HepG2 (cell line): ENCODE data around the gene CTDP1. TPM values are rescaled to one million over a fixed set of nuclear protein-coding genes. Genes with fewer than 3 reads are reported as not detected.

Source experiments
- ARNTL ChIP-seq: sonication (generic); formaldehyde crosslinking; IDR thresholded peaks from 2 replicates; pipeline ENCODE4 v1.4.0; 2020; ENCODE audit warnings: mild to moderate bottlenecking, missing genetic modification reagents
- CREM ChIP-seq, 2 experiments: sonication (generic) in 1 of 2; formaldehyde crosslinking in 1 of 2; IDR thresholded peaks; 2 replicates each; pipeline versions ENCODE4 v1.4.0 to v1.6.1; 2016 to 2020; ENCODE audit warnings: antibody characterized with exemption in 1 of 2, mild to moderate bottlenecking in 1 of 2, missing genetic modification reagents in 1 of 2
- EP300 ChIP-seq, 3 experiments: sonication (generic) in 1 of 3; formaldehyde crosslinking in 1 of 3; IDR thresholded peaks; 2 replicates each; pipeline versions ENCODE4 v1.5.1 to v1.6.1; 2011 to 2020; ENCODE audit warnings: low read depth in 2 of 3, low read length in 2 of 3, borderline replicate concordance in 1 of 3, improper control_type of control experiment in 1 of 3, mild to moderate bottlenecking in 1 of 3, missing genetic modification reagents in 1 of 3, moderate library complexity in 1 of 3
- HHEX ChIP-seq: IDR thresholded peaks from 2 replicates; pipeline ENCODE4 v1.6.1; 2016; ENCODE audit warnings: control low read depth
- HIVEP1 ChIP-seq: sonication (generic); formaldehyde crosslinking; IDR thresholded peaks from 2 replicates; pipeline ENCODE4 v1.4.0; 2020; ENCODE audit warnings: mild to moderate bottlenecking, missing genetic modification reagents
- KDM1A ChIP-seq: IDR thresholded peaks from 2 replicates; pipeline ENCODE4 v1.6.1; 2016; ENCODE audit warnings: missing compliant biosample characterization
- MAF1 ChIP-seq: sonication (generic); formaldehyde crosslinking; IDR thresholded peaks from 2 replicates; pipeline ENCODE4 v1.5.0; 2020; ENCODE audit warnings: missing genetic modification reagents, borderline replicate concordance
- NR2F1 ChIP-seq, 2 experiments: fragments of 450-650 bp in 1 of 2; formaldehyde crosslinking in 1 of 2; IDR thresholded peaks; 2 replicates each; pipeline versions ENCODE4 v1.5.0 to v1.6.1; 2016 to 2020; ENCODE audit warnings: mild to moderate bottlenecking in 1 of 2, missing compliant biosample characterization in 1 of 2, missing genetic modification reagents in 1 of 2, moderate library complexity in 1 of 2
- SRSF9 ChIP-seq: fragments of 200-400 bp; formaldehyde crosslinking; IDR thresholded peaks from 2 replicates; pipeline ENCODE4 v1.6.1; 2018; ENCODE audit warnings: borderline replicate concordance, mild to moderate bottlenecking, low read depth, low read length; ENCODE audit not compliant: insufficient read depth, poor library complexity, severe bottlenecking
- TSC22D2 ChIP-seq: sonication (generic); formaldehyde crosslinking; IDR thresholded peaks from 2 replicates; pipeline ENCODE4 v1.5.1; 2020; ENCODE audit warnings: missing genetic modification reagents, mild to moderate bottlenecking, borderline replicate concordance
- ZNF343 ChIP-seq: sonication (generic); formaldehyde crosslinking; IDR thresholded peaks from 2 replicates; pipeline ENCODE4 v1.4.0; 2020; ENCODE audit warnings: mild to moderate bottlenecking, missing genetic modification reagents
- ZNF790 ChIP-seq: sonication (generic); formaldehyde crosslinking; IDR thresholded peaks from 2 replicates; pipeline ENCODE4 v1.8.0; 2022; ENCODE audit warnings: missing genetic modification reagents, mild to moderate bottlenecking, borderline replicate concordance
- polyA plus RNA-seq, 8 experiments: library from polyadenylated mRNA; depleted of rRNA in 3 of 8; stranded (reverse) in 7 of 8; unstranded in 1 of 8; fragments of >200 nt; fragmentation: Illumina TruSeq in 4 of 8; extraction: Trizol in 4 of 8; gene quantifications; 2 replicates each; pipeline versions ENCODE4 v1.2.1 to v1.2.3, GENCODE V29; 2011 to 2016; ENCODE audit warnings: low read depth in 4 of 8, missing spikeins in 1 of 8, mixed read lengths in 1 of 8; ENCODE audit not compliant: insufficient read depth in 1 of 8
- total RNA-seq, 5 experiments: library from RNA; depleted of rRNA; stranded (reverse); fragments of >200 nt; fragmentation: Illumina TruSeq; extraction: Trizol; gene quantifications; 2 replicates each; pipeline ENCODE4 v1.2.3, GENCODE V29; 2016; ENCODE audit warnings: low read depth in 1 of 5
- TF ChIP-seq, protein P1 (sequence below): sonication (generic); formaldehyde crosslinking; conservative IDR thresholded peaks from 2 replicates; pipeline ENCODE4 v1.4.0; 2020; ENCODE audit warnings: missing genetic modification reagents
- TF ChIP-seq, protein P2 (sequence below): sonication (generic); formaldehyde crosslinking; IDR thresholded peaks from 2 replicates; pipeline ENCODE4 v1.4.0; 2020; ENCODE audit warnings: missing genetic modification reagents
- TF ChIP-seq, protein P3 (sequence below), 2 experiments: sonication (generic) in 1 of 2; formaldehyde crosslinking in 1 of 2; IDR thresholded peaks; 2 replicates each; pipeline versions ENCODE4 v1.5.1 to v1.6.1; 2011 to 2020; ENCODE audit warnings: borderline replicate concordance in 1 of 2, low read depth in 1 of 2, low read length in 1 of 2, mild to moderate bottlenecking in 1 of 2, missing genetic modification reagents in 1 of 2, moderate library complexity in 1 of 2

The CTDP1 gene
- total and polyA plus RNA-seq, 2 of the 13 experiments (the other 11 are each of a cell fraction or from before 2014, with no cell fraction given), result 6.9 to 11.0 TPM

DNA sequence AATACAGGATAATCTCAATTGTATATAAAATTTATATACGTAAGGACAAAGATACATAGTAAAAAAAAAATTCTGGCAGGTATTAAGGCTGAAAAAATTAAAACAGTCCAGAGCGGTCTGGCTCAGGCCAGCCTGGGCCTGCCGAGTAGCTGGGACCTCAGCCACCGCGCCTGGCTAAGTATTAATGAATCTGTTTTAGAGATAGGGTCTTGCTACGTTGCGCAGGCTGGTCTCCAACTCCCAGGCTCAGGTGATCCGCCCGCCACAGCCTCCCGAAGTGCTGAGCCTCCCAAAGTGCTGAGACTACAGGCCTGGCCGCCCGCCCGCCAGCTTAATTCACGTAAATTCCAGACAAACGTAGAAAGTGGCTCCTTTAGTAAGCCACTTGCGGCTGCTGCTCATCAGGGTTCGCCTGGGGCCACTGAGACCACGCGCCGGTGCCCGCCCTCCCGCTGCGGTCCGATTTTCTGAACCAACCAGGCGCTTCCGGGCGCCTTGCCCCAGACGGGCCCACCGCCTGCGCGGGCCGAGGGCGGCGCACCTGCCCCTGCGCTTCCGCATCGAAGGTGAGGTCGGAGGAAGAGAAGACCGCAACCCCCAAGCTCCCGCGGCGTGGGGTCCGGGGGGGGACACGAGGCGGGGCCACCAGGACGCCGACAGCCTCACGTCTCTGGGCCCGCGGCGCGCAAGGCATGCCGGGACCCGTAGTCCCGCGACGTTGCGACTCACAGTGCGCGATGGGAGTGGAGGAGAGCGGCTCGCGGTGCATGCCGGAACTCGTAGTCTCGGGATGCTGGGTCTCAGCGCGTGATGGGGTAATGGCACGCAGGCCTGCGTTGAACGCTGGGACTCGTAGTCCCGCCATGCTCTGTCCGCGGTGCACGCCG lies 695 bp upstream of the CTDP1 start (continued):
- TF ChIP-seq ZNF343 (CRISPR knock-in tag) (peak; percentile 91; the same call in 1 of the 2 replicates), KDM1A (CRISPR knock-in tag) (no peak), HHEX (CRISPR knock-in tag) (no peak), HIVEP1 (CRISPR knock-in tag) (peak; percentile 95), SRSF9 (no peak), ZNF790 (CRISPR knock-in tag) (peak; percentile 70; the same call in 1 of the 2 replicates), CREM (IDR thresholded peaks at IDR 0.05) (peak; percentile 99; the same call in 1 of the 2 replicates), CREM (CRISPR knock-in tag; IDR thresholded peaks at IDR 0.05) (no peak), ARNTL (CRISPR knock-in tag) (peak; percentile 44; the same call in 1 of the 2 replicates), NR2F1 (CRISPR knock-in tag; IDR thresholded peaks at IDR 0.05) (no peak), EP300 (IDR thresholded peaks at IDR 0.05; ENCODE audit: low read depth in 2 of 2, low read length in 2 of 2) (no peak; a peak in 1 of 4 replicates), EP300 (CRISPR knock-in tag; IDR thresholded peaks at IDR 0.05; ENCODE audit: borderline replicate concordance) (peak; percentile 59), TSC22D2 (CRISPR knock-in tag) (peak; percentile 55; the same call in 1 of the 2 replicates), MAF1 (CRISPR knock-in tag) (peak; percentile 24; the same call in 1 of the 2 replicates)
- TF ChIP-seq, protein P1, sequence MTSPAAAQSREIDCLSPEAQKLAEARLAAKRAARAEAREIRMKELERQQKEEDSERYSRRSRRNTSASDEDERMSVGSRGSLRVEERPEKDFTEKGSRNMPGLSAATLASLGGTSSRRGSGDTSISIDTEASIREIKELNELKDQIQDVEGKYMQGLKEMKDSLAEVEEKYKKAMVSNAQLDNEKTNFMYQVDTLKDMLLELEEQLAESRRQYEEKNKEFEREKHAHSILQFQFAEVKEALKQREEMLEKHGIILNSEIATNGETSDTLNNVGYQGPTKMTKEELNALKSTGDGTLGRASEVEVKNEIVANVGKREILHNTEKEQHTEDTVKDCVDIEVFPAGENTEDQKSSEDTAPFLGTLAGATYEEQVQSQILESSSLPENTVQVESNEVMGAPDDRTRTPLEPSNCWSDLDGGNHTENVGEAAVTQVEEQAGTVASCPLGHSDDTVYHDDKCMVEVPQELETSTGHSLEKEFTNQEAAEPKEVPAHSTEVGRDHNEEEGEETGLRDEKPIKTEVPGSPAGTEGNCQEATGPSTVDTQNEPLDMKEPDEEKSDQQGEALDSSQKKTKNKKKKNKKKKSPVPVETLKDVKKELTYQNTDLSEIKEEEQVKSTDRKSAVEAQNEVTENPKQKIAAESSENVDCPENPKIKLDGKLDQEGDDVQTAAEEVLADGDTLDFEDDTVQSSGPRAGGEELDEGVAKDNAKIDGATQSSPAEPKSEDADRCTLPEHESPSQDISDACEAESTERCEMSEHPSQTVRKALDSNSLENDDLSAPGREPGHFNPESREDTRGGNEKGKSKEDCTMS, result no peak
- TF ChIP-seq, protein P2, sequence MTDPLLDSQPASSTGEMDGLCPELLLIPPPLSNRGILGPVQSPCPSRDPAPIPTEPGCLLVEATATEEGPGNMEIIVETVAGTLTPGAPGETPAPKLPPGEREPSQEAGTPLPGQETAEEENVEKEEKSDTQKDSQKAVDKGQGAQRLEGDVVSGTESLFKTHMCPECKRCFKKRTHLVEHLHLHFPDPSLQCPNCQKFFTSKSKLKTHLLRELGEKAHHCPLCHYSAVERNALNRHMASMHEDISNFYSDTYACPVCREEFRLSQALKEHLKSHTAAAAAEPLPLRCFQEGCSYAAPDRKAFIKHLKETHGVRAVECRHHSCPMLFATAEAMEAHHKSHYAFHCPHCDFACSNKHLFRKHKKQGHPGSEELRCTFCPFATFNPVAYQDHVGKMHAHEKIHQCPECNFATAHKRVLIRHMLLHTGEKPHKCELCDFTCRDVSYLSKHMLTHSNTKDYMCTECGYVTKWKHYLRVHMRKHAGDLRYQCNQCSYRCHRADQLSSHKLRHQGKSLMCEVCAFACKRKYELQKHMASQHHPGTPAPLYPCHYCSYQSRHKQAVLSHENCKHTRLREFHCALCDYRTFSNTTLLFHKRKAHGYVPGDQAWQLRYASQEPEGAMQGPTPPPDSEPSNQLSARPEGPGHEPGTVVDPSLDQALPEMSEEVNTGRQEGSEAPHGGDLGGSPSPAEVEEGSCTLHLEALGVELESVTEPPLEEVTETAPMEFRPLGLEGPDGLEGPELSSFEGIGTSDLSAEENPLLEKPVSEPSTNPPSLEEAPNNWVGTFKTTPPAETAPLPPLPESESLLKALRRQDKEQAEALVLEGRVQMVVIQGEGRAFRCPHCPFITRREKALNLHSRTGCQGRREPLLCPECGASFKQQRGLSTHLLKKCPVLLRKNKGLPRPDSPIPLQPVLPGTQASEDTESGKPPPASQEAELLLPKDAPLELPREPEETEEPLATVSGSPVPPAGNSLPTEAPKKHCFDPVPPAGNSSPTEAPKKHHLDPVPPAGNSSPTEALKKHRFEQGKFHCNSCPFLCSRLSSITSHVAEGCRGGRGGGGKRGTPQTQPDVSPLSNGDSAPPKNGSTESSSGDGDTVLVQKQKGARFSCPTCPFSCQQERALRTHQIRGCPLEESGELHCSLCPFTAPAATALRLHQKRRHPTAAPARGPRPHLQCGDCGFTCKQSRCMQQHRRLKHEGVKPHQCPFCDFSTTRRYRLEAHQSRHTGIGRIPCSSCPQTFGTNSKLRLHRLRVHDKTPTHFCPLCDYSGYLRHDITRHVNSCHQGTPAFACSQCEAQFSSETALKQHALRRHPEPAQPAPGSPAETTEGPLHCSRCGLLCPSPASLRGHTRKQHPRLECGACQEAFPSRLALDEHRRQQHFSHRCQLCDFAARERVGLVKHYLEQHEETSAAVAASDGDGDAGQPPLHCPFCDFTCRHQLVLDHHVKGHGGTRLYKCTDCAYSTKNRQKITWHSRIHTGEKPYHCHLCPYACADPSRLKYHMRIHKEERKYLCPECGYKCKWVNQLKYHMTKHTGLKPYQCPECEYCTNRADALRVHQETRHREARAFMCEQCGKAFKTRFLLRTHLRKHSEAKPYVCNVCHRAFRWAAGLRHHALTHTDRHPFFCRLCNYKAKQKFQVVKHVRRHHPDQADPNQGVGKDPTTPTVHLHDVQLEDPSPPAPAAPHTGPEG (CRISPR knock-in tag), result peak; percentile 72; the same call in 1 of the 2 replicates
- TF ChIP-seq, protein P3, sequence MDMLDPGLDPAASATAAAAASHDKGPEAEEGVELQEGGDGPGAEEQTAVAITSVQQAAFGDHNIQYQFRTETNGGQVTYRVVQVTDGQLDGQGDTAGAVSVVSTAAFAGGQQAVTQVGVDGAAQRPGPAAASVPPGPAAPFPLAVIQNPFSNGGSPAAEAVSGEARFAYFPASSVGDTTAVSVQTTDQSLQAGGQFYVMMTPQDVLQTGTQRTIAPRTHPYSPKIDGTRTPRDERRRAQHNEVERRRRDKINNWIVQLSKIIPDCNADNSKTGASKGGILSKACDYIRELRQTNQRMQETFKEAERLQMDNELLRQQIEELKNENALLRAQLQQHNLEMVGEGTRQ (IDR thresholded peaks at IDR 0.05; ENCODE audit: low read depth, low read length), result no peak
- TF ChIP-seq, protein P3 (CRISPR knock-in tag; IDR thresholded peaks at IDR 0.05; ENCODE audit: borderline replicate concordance), result peak; percentile 78
